Mucosa of rectum (tissue), 2 donors: ENCODE results near the gene HEG1.

Experiments
- H3K27ac ChIP-seq, 2 donors: one replicate each; pipeline ENCODE4 v1.7.0; 2013; ENCODE audit warnings: inconsistent platforms in 2 of 2, low read depth in 2 of 2, low read length in 2 of 2
- H3K27me3 ChIP-seq, 2 donors: one replicate each; pipeline ENCODE4 v1.7.0; 2013; ENCODE audit warnings: low read length in 2 of 2; ENCODE audit not compliant: control insufficient read depth in 2 of 2, insufficient read depth in 2 of 2
- H3K36me3 ChIP-seq, 2 donors: one replicate each; pipeline ENCODE4 v1.7.0; 2013; ENCODE audit warnings: low read length in 2 of 2; ENCODE audit not compliant: control insufficient read depth in 2 of 2, insufficient read depth in 2 of 2
- H3K4me1 ChIP-seq, 2 donors: one replicate each; pipeline ENCODE4 v1.7.0; 2013; ENCODE audit warnings: low read length in 2 of 2, mild to moderate bottlenecking in 1 of 2; ENCODE audit not compliant: control insufficient read depth in 2 of 2, insufficient read depth in 2 of 2
- H3K4me3 ChIP-seq, 2 donors: one replicate each; pipeline ENCODE4 v1.7.0; 2013; ENCODE audit warnings: low read length in 2 of 2
- H3K9ac ChIP-seq, 2 donors: one replicate each; pipeline ENCODE4 v1.7.0; 2013; ENCODE audit warnings: low read length in 2 of 2, low read depth in 1 of 2, mild to moderate bottlenecking in 1 of 2
- H3K9me3 ChIP-seq, 2 donors: one replicate each; pipeline ENCODE4 v1.7.0; 2013; ENCODE audit warnings: low read length in 2 of 2; ENCODE audit not compliant: control insufficient read depth in 2 of 2
- donor health status: healthy.
- donor health status: Normal muscosa, but diverticular disease.

The HEG1 gene

GRCh38 chr3:124938896-124939295, 116.9 kb downstream of the HEG1 start:
- Histone ChIP-seq H3K4me1 (peaks cover 10 to 16% of the 10 kb centered on the region in 2 donors), H3K4me3 (no peak overlapping the region), H3K9me3 (no peaks in the 10 kb centered on the region), H3K9ac (no peak overlapping the region), H3K27me3 (no peaks in the 10 kb centered on the region), H3K36me3 (no peaks in the 10 kb centered on the region), H3K27ac (no peak overlapping the region)

- Histone ChIP-seq H3K27me3 (no peaks in the 10 kb centered on the region), H3K4me1 (peaks cover 10 to 16% of the 10 kb centered on the region in 2 donors), H3K27ac (no peak overlapping the region), H3K36me3 (no peaks in the 10 kb centered on the region), H3K9me3 (no peaks in the 10 kb centered on the region), H3K4me3 (no peak overlapping the region), H3K9ac (no peak overlapping the region)
Observed at GRCh38 chr3:124937049-124937448, 118.7 kb downstream of the HEG1 start.

GRCh38 chr3:124935794-124936542, 119.8 kb downstream of the HEG1 start:
- Histone ChIP-seq H3K9me3 (no peaks in the 10 kb centered on the region), H3K9ac (no peak overlapping the region), H3K4me1 (peaks cover 10 to 16% of the 10 kb centered on the region in 2 donors), H3K4me3 (no peak overlapping the region), H3K27me3 (no peaks in the 10 kb centered on the region), H3K36me3 (no peaks in the 10 kb centered on the region), H3K27ac (peak overlapping the region; percentile 88 to 90)

GRCh38 chr3:124935264-124935663, 120.5 kb downstream of the HEG1 start:
- H3K4me1 ChIP-seq, result peaks cover 10 to 16% of the 10 kb centered on the region in 2 donors
- H3K36me3 ChIP-seq, result no peaks in the 10 kb centered on the region
- peak overlapping the region; percentile 88 to 90 for H3K27ac ChIP-seq
- H3K27me3 ChIP-seq, result no peaks in the 10 kb centered on the region
- H3K9me3 ChIP-seq, result no peaks in the 10 kb centered on the region
- peak overlapping the region in 1 of 2 donors; percentile 7 for H3K9ac ChIP-seq
- peak overlapping the region; percentile 74 to 89 for H3K4me3 ChIP-seq

- no peaks in the 10 kb centered on the region for H3K9me3 ChIP-seq
- no peaks in the 10 kb centered on the region for H3K27me3 ChIP-seq
- peak within 1 kb of the TSS; percentile 88 to 90 for H3K27ac ChIP-seq
- no peaks in the 10 kb centered on the region for H3K36me3 ChIP-seq
- peak within 1 kb of the TSS; percentile 74 to 89 for H3K4me3 ChIP-seq
- H3K9ac ChIP-seq, result peak within 1 kb of the TSS; percentile 85 to 90
- peaks cover 14 to 21% of the 10 kb centered on the region in 2 donors for H3K4me1 ChIP-seq
Observed at GRCh38 chr3:124934577-124934976, 121.2 kb downstream of the HEG1 start, which contains the start of gene MUC13. Gene MUC13, minus strand, starts transcription at chr3:124934751. Its CDS starts 39 bp downstream, at chr3:124934712.

- H3K9ac ChIP-seq, result peak overlapping the region in 1 of 2 donors; percentile 35
- peaks cover 12 to 14% of the 10 kb centered on the region in 2 donors for H3K4me1 ChIP-seq
- H3K9me3 ChIP-seq, result no peaks in the 10 kb centered on the region
- peaks cover 18 to 38% of the 10 kb centered on the region in 2 donors for H3K36me3 ChIP-seq
- H3K27ac ChIP-seq, result no peak overlapping the region
- H3K27me3 ChIP-seq, result no peaks in the 10 kb centered on the region
- H3K4me3 ChIP-seq, result no peak overlapping the region
Observed at GRCh38 chr3:124928333-124929202, 127.2 kb downstream of the HEG1 start.

GRCh38 chr3:124927574-124928045, 128.2 kb downstream of the HEG1 start:
- H3K4me1 ChIP-seq, result peaks cover 12 to 14% of the 10 kb centered on the region in 2 donors
- H3K27ac ChIP-seq, result no peak overlapping the region
- H3K4me3 ChIP-seq, result no peak overlapping the region
- peaks cover 27 to 45% of the 10 kb centered on the region in 2 donors for H3K36me3 ChIP-seq
- H3K9me3 ChIP-seq, result no peaks in the 10 kb centered on the region
- no peaks in the 10 kb centered on the region for H3K27me3 ChIP-seq
- no peak overlapping the region for H3K9ac ChIP-seq

GRCh38 chr3:124926426-124927101, 129.2 kb downstream of the HEG1 start:
- Histone ChIP-seq H3K4me3 (no peak overlapping the region), H3K27ac (no peak overlapping the region), H3K4me1 (peaks cover 12 to 14% of the 10 kb centered on the region in 2 donors), H3K27me3 (no peaks in the 10 kb centered on the region), H3K36me3 (peaks cover 35 to 51% of the 10 kb centered on the region in 2 donors), H3K9me3 (no peaks in the 10 kb centered on the region), H3K9ac (no peak overlapping the region)

GRCh38 chr3:124924741-124925140, 131.1 kb downstream of the HEG1 start:
- peaks cover 9 to 11% of the 10 kb centered on the region in 2 donors for H3K4me1 ChIP-seq
- no peaks in the 10 kb centered on the region for H3K9me3 ChIP-seq
- H3K27me3 ChIP-seq, result no peaks in the 10 kb centered on the region
- H3K9ac ChIP-seq, result no peak overlapping the region
- peaks cover 44 to 65% of the 10 kb centered on the region in 2 donors for H3K36me3 ChIP-seq
- no peak overlapping the region for H3K27ac ChIP-seq
- no peak overlapping the region for H3K4me3 ChIP-seq
